Stomach (tissue), 9 donors: ENCODE measurements around the gene ATXN2L. TPM values are rescaled to one million over a fixed set of nuclear protein-coding genes. Genes with fewer than 3 reads are reported as not detected.

ENCODE experiments used
- DNase-seq, 2 donors: peaks; one replicate each; pipeline versions ENCODE4 v3.0.0 to v3.0.0-alpha.2; 2013 to 2019
- H3K27ac ChIP-seq, 5 donors: fragments of 200-600 bp in 4 of 5; sonication (generic) in 4 of 5; one replicate each; pipeline ENCODE4 v1.5.1; 2013 to 2019; ENCODE audit warnings: mild to moderate bottlenecking in 1 of 5, moderate library complexity in 1 of 5
- H3K27me3 ChIP-seq, 3 donors: fragments of 200-600 bp; sonication (generic); one replicate each; pipeline ENCODE4 v1.5.1; 2017 to 2019; ENCODE audit warnings: mixed run types in 1 of 3
- H3K36me3 ChIP-seq, 4 donors: fragments of 200-600 bp; sonication (generic); 1 replicate in 3 of 4; 2 replicates in 1 of 4; pipeline ENCODE4 v1.5.1; 2016 to 2019
- H3K4me1 ChIP-seq, 4 donors: fragments of 200-600 bp; sonication (generic); one replicate each; pipeline ENCODE4 v1.5.1; 2016 to 2019
- H3K4me3 ChIP-seq, 4 donors: fragments of 200-600 bp; sonication (generic) in 3 of 4; one replicate each; pipeline ENCODE4 v1.5.1; 2016 to 2019; ENCODE audit warnings: mild to moderate bottlenecking in 1 of 4
- H3K9me3 ChIP-seq, 4 donors: fragments of 200-600 bp; sonication (generic); one replicate each; pipeline ENCODE4 v1.5.1; 2016 to 2019
- CTCF ChIP-seq, 7 experiments: fragments of 450-650 bp in 4 of 7; fragments of 200-600 bp in 3 of 7; sonication (generic) in 3 of 7; IDR thresholded peaks; one replicate each; pipeline ENCODE4 v1.5.1; 2016 to 2019; ENCODE audit warnings: antibody characterized with exemption in 7 of 7, control low read depth in 2 of 7, mild to moderate bottlenecking in 1 of 7
- EP300 ChIP-seq: sonication (generic); formaldehyde crosslinking; IDR thresholded peaks from one replicate; pipeline ENCODE4 v1.6.1; 2017; ENCODE audit warnings: antibody characterized with exemption
- POLR2A ChIP-seq, 4 donors: fragments of 450-650 bp; IDR thresholded peaks; one replicate each; pipeline ENCODE4 v1.6.1; 2016; ENCODE audit warnings: antibody characterized with exemption in 4 of 4, control low read depth in 2 of 4, mild to moderate bottlenecking in 1 of 4, moderate library complexity in 1 of 4
- POLR2AphosphoS5 ChIP-seq, 3 donors: sonication (generic); formaldehyde crosslinking; IDR thresholded peaks; one replicate each; pipeline ENCODE4 v1.6.1; 2016; ENCODE audit warnings: antibody characterized with exemption in 3 of 3
- WGBS, 5 donors: extraction: QIAGEN DNeasy Blood & Tissue Kit in 3 of 5; methylation state at CpG; one replicate each; pipeline versions ENCODE4 v1.1.5 to v1.1.7; 2013 to 2018; 5-methylcytosine and 5-hydroxymethylcytosine counted together
- intact Hi-C: fragments of 100-400 bp; cut with DNase I; formaldehyde crosslinking; loops from one replicate; pipeline ENCODE4 v1.15.1; 2023; ENCODE audit warnings: low total_unique reads
- polyA plus RNA-seq, 3 donors: library from polyadenylated mRNA; stranded (reverse); fragments of 200-250 nt; gene quantifications; one replicate each; pipeline ENCODE4 v1.2.3, GENCODE V29; 2013
- total RNA-seq, 5 donors: library from RNA; depleted of rRNA; stranded (reverse); fragments of >200 nt; gene quantifications; one replicate each; pipeline versions ENCODE4 v1.1.0 to v1.2.3, GENCODE V29; 2014 to 2016
- donor health status: healthy with polysubstance abuse.
- donor health status: Bipolar disorder and iron deficiency.
- donor health status: healthy.

ATXN2L gene
- total and polyA plus RNA-seq, 8 donors: 24.4 to 644 (median 64.8) TPM

GRCh38 chr16:28876019-28876659 is 53.3 kb downstream of the ATXN2L start:
- H3K27ac ChIP-seq: no peak overlapping the region
- no peak overlapping the region for H3K4me3 ChIP-seq
- peaks cover 14 to 20% (median 18%) of the 10 kb centered on the region in 4 donors for H3K4me1 ChIP-seq
- H3K9me3 ChIP-seq: no peaks in the 10 kb centered on the region
- TF ChIP-seq POLR2AphosphoS5 (IDR thresholded peaks at IDR 0.05) (no peak), POLR2A (IDR thresholded peaks at IDR 0.05) (no peak)
- H3K27me3 ChIP-seq: peaks cover 0 to 13% (median 3%) of the 10 kb centered on the region in 3 donors
- intact Hi-C loops: no loop called here
- peaks cover 24 to 44% (median 37%) of the 10 kb centered on the region in 4 donors for H3K36me3 ChIP-seq
- WGBS, 5 donors: 48 to 69% (median 60%) methylated on average over 14 to 17 of the region's 17 CpGs
- no peak for DNase-seq

GRCh38 chr16:28876973-28877654 is 54.3 kb downstream of the ATXN2L start:
- intact Hi-C loops: no loop called here
- H3K9me3 ChIP-seq: no peaks in the 10 kb centered on the region
- TF ChIP-seq POLR2A (IDR thresholded peaks at IDR 0.05): no peak
- no peak for TF ChIP-seq CTCF (IDR thresholded peaks at IDR 0.05)
- TF ChIP-seq POLR2AphosphoS5 (IDR thresholded peaks at IDR 0.05): no peak
- no peak for TF ChIP-seq EP300
- peaks cover 14 to 20% (median 18%) of the 10 kb centered on the region in 4 donors for H3K4me1 ChIP-seq
- no peak for DNase-seq
- H3K36me3 ChIP-seq: peaks cover 14 to 34% (median 27%) of the 10 kb centered on the region in 4 donors
- H3K27me3 ChIP-seq: peaks cover 0 to 20% (median 3%) of the 10 kb centered on the region in 3 donors
- WGBS, 5 donors: 44 to 62% (median 51%) methylated on average over 11 to 12 of the region's 12 CpGs
- no peak overlapping the region for H3K4me3 ChIP-seq
- H3K27ac ChIP-seq: no peak overlapping the region

GRCh38 chr16:28877655-28878000 is 54.8 kb downstream of the ATXN2L start:
- peaks cover 0 to 25% (median 3%) of the 10 kb centered on the region in 3 donors for H3K27me3 ChIP-seq
- H3K36me3 ChIP-seq: peaks cover 9 to 29% (median 22%) of the 10 kb centered on the region in 4 donors
- H3K4me3 ChIP-seq: no peak overlapping the region
- H3K27ac ChIP-seq: no peak overlapping the region
- no peak for TF ChIP-seq CTCF (IDR thresholded peaks at IDR 0.05)
- TF ChIP-seq EP300: no peak
- TF ChIP-seq POLR2A (IDR thresholded peaks at IDR 0.05): no peak
- no peak for TF ChIP-seq POLR2AphosphoS5 (IDR thresholded peaks at IDR 0.05)
- H3K4me1 ChIP-seq: peaks cover 14 to 20% (median 18%) of the 10 kb centered on the region in 4 donors
- no peaks in the 10 kb centered on the region for H3K9me3 ChIP-seq
- no peak for DNase-seq
- intact Hi-C loops: no loop called here
- 46 to 76% (median 63%) methylated on average over 2 of the region's 2 CpGs for WGBS, 5 donors

GRCh38 chr16:28878083-28878926 is 55.5 kb downstream of the ATXN2L start, which contains the start of gene ATP2A1:
Gene ATP2A1, plus strand, starts transcription at chr16:28878488. Its CDS starts 184 bp downstream, at chr16:28878672.
- DNase-seq: no peak
- Histone ChIP-seq H3K27ac (peak within 1 kb of the TSS in 3 of 5 donors; percentile 36 to 62 (median 41)), H3K27me3 (peaks cover 0 to 32% (median 7%) of the 10 kb centered on the region in 3 donors), H3K4me1 (peaks cover 14 to 20% (median 18%) of the 10 kb centered on the region in 4 donors), H3K9me3 (no peaks in the 10 kb centered on the region), H3K36me3 (peaks cover 5 to 22% (median 15%) of the 10 kb centered on the region in 4 donors), H3K4me3 (peak within 1 kb of the TSS; percentile 64 to 87 (median 69))
- TF ChIP-seq POLR2A (IDR thresholded peaks at IDR 0.05) (no peak), POLR2AphosphoS5 (IDR thresholded peaks at IDR 0.05) (no peak), EP300 (no peak), CTCF (IDR thresholded peaks at IDR 0.05) (no peak)
- 65 to 75% (median 69%) methylated on average over 24 to 25 of the region's 25 CpGs for WGBS, 5 donors
- intact Hi-C loops: no loop called here
